Muscle layer of colon (tissue), 2 donors: Measurements from ENCODE around the gene EPS15.
"Not testable (repeated sequence)": the region's sequence is repeated elsewhere in the genome, so short reads cannot be mapped to it uniquely, and the experiment has no call there.

Source experiments
- H3K27ac ChIP-seq: one replicate; pipeline ENCODE4 v1.7.0; 2013; ENCODE audit warnings: low read depth, mild to moderate bottlenecking, low read length, moderate library complexity
- H3K27me3 ChIP-seq, 2 donors: one replicate each; pipeline ENCODE4 v1.7.0; 2013; ENCODE audit warnings: low read length in 2 of 2, mild to moderate bottlenecking in 2 of 2; ENCODE audit not compliant: insufficient read depth in 2 of 2, control insufficient read depth in 1 of 2
- H3K36me3 ChIP-seq: one replicate; pipeline ENCODE4 v1.7.0; 2013; ENCODE audit warnings: mild to moderate bottlenecking, low read length; ENCODE audit not compliant: insufficient read depth
- H3K4me1 ChIP-seq: one replicate; pipeline ENCODE4 v1.7.0; 2013; ENCODE audit warnings: mild to moderate bottlenecking, low read length; ENCODE audit not compliant: insufficient read depth
- H3K4me3 ChIP-seq, 2 donors: one replicate each; pipeline ENCODE4 v1.7.0; 2013; ENCODE audit warnings: low read length in 2 of 2, low read depth in 1 of 2, mild to moderate bottlenecking in 1 of 2, moderate library complexity in 1 of 2
- H3K9ac ChIP-seq: one replicate; pipeline ENCODE4 v1.7.0; 2013; ENCODE audit warnings: low read length
- H3K9me3 ChIP-seq: one replicate; pipeline ENCODE4 v1.7.0; 2013; ENCODE audit warnings: mild to moderate bottlenecking, low read length
- donor health status: abdominal sarcoma.
- donor health status: Adenocarcinoma of cecum.

Gene EPS15

DNA sequence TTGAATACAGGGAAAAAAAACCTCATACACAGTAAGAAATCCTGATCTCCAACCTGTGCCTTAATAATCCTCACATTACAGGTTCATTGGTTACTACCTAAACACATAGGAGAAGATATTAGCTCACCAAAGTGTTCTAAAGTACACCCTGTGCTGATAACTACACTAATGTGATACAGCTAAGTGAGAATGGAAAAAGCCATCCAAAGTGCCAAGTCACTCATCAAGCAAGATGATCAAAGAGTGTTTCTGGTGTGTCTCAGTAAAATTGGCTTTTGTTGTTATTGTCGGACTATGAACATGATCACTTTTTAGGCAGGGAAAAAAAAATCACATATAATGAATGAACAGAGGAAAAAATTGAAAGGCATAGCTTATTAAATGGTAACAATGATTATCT lies 31.4 kb downstream of the EPS15 start:
- H3K27me3 ChIP-seq, result no peaks in the 10 kb centered on the region
- H3K27ac ChIP-seq, result no peak overlapping the region

GRCh38 chr1:51484591-51484990 lies 34.5 kb downstream of the EPS15 start:
- no peak overlapping the region for H3K4me3 ChIP-seq
- H3K9ac ChIP-seq, result no peak overlapping the region
- no peaks in the 10 kb centered on the region for H3K27me3 ChIP-seq
- H3K27ac ChIP-seq, result no peak overlapping the region
- no peaks in the 10 kb centered on the region for H3K36me3 ChIP-seq
- H3K9me3 ChIP-seq, result no peaks in the 10 kb centered on the region
- peaks cover 30% of the 10 kb centered on the region for H3K4me1 ChIP-seq

More for the DNA sequence above, 31.4 kb downstream of the EPS15 start:
- Histone ChIP-seq H3K4me1 (peaks cover 31% of the 10 kb centered on the region), H3K4me3 (no peak overlapping the region), H3K36me3 (no peaks in the 10 kb centered on the region), H3K9me3 (no peaks in the 10 kb centered on the region), H3K9ac (no peak overlapping the region)

- Histone ChIP-seq H3K4me3 (no peak overlapping the region), H3K9me3 (no peaks in the 10 kb centered on the region), H3K27me3 (no peaks in the 10 kb centered on the region), H3K4me1 (peaks cover 19% of the 10 kb centered on the region), H3K36me3 (no peaks in the 10 kb centered on the region), H3K27ac (peak overlapping the region; percentile 15), H3K9ac (no peak overlapping the region)
Measured at GRCh38 chr1:51482881-51483280, 36.2 kb downstream of the EPS15 start.

GRCh38 chr1:51474832-51475620 lies 44.0 kb downstream of the EPS15 start:
- not testable (repeated sequence) for H3K4me3 ChIP-seq, H3K27ac ChIP-seq, H3K9ac ChIP-seq, H3K36me3 ChIP-seq, H3K27me3 ChIP-seq, H3K9me3 ChIP-seq
- peaks cover 34% of the 10 kb centered on the region for H3K4me1 ChIP-seq

DNA sequence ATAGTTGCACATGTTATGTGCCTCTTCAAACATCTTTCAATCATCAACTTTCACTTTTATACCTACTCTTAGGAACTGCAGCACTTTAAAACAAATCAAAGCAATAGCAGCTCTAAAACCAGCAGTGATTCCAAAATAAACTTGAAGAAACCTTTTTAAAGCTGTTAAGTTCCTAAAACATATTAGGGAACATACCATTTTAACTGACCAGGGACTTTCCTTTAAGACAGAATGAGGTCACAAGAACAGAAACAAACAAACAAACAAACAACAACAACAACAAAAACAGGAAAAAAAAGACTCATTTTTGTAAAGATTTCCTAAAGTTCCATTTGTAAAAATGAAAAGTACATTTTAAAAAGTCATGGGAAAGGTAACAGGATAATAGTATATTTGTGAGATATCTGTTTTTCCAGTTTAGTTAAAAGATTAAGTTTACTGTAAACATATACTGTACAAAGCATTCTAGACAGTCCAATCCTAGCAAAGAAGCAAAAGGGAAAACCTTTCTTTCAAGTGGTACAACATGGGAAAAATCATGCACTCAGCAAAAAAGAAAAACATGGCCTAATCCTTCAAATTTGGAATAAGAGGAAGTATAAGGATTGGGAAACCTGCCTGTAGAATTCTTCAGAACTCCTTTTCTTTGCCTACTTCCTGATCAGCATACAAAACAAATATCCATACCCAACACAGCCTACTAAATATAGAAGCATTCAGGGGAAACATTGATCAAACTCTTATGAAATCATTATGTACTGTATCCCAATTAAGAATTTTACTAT lies 45.5 kb downstream of the EPS15 start:
- Histone ChIP-seq H3K9me3 (no peaks in the 10 kb centered on the region), H3K27me3 (no peaks in the 10 kb centered on the region), H3K27ac (no peak overlapping the region), H3K4me3 (no peak overlapping the region), H3K9ac (no peak overlapping the region), H3K4me1 (peaks cover 37% of the 10 kb centered on the region), H3K36me3 (no peaks in the 10 kb centered on the region)

DNA sequence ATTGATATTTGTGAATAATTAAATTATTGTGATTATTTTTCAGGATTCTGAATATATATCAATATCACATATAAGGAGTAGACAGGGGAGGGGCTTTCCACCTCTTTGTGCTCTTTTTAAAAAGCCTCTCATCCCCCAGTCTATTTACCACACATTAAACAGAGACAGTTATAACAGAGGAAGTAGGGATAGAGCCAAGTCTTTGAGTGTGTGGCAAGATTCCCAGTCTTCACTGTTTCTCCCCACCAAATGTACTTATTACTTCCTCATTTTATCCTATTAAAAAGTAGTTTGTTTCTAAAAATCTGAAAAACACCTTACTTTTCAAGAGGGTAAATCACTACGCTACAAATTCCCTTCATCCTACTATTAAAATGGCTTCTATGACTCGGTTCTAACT lies 46.7 kb downstream of the EPS15 start:
- Histone ChIP-seq H3K4me3 (no peak overlapping the region), H3K27me3 (no peaks in the 10 kb centered on the region), H3K36me3 (no peaks in the 10 kb centered on the region), H3K4me1 (peaks cover 37% of the 10 kb centered on the region), H3K9me3 (no peaks in the 10 kb centered on the region), H3K27ac (no peak overlapping the region), H3K9ac (no peak overlapping the region)

DNA sequence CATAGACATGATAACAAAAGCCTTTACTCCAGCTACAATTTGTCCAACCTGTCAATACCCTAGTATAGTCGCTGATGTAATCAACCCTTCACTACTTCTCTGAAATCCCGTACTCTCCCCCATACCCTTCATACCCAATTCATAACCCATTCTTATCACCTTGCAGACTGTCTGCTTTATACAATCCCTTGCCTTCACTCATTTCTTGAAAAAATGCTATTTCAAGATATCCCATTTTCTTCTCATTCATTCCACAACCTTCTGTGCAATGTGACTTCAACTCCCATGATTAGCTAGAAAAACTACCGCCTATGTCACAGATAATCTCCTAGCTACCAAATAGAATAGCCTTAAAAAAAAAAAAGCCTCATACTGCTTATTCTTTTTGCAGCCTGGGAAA lies 49.5 kb downstream of the EPS15 start:
- H3K9ac ChIP-seq, result no peak overlapping the region
- H3K36me3 ChIP-seq, result no peaks in the 10 kb centered on the region
- H3K4me1 ChIP-seq, result peaks cover 37% of the 10 kb centered on the region
- no peaks in the 10 kb centered on the region for H3K9me3 ChIP-seq
- H3K4me3 ChIP-seq, result no peak overlapping the region
- no peaks in the 10 kb centered on the region for H3K27me3 ChIP-seq
- no peak overlapping the region for H3K27ac ChIP-seq

- H3K27ac ChIP-seq, result no peak overlapping the region
- H3K9me3 ChIP-seq, result no peaks in the 10 kb centered on the region
- H3K36me3 ChIP-seq, result peaks cover 10% of the 10 kb centered on the region
Measured at GRCh38 chr1:51464828-51465227, 54.2 kb downstream of the EPS15 start.

DNA sequence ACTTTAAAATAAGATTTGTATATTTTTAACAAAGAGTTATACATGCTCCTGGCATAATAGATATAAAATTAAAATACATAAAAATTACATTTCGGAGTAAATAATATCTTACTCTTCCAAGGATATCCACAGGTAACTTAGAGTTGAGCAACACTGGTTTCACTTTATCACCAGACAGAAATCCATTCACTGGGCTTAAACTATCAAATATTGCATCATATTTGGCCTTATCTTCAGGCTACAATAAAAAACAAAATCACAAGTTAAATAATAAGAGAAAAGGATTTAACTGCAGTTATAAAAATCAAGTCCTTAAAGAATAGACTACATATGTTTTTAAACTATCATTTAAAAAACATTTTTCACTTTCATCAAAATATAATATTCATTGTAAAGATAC lies 55.5 kb downstream of the EPS15 start:
- Histone ChIP-seq H3K9me3 (no peaks in the 10 kb centered on the region), H3K4me1 (no peaks in the 10 kb centered on the region), H3K27me3 (no peaks in the 10 kb centered on the region), H3K36me3 (peaks cover 14% of the 10 kb centered on the region), H3K27ac (no peak overlapping the region), H3K9ac (no peak overlapping the region), H3K4me3 (no peak overlapping the region)

More at GRCh38 chr1:51464828-51465227, 54.2 kb downstream of the EPS15 start:
- Histone ChIP-seq H3K27me3 (no peaks in the 10 kb centered on the region), H3K4me1 (peaks cover 2% of the 10 kb centered on the region), H3K9ac (no peak overlapping the region), H3K4me3 (no peak overlapping the region)

GRCh38 chr1:51462289-51462688 lies 56.8 kb downstream of the EPS15 start:
- H3K4me3 ChIP-seq, H3K9me3 ChIP-seq, H3K4me1 ChIP-seq, H3K9ac ChIP-seq, H3K27ac ChIP-seq, H3K27me3 ChIP-seq: not testable (repeated sequence)
- peaks cover 18% of the 10 kb centered on the region for H3K36me3 ChIP-seq

GRCh38 chr1:51454554-51454953 lies 64.5 kb downstream of the EPS15 start:
- Histone ChIP-seq H3K4me3 (no peak overlapping the region), H3K27ac (no peak overlapping the region), H3K9me3 (no peaks in the 10 kb centered on the region)

More at GRCh38 chr1:51454554-51454953, 64.5 kb downstream of the EPS15 start:
- H3K27me3 ChIP-seq, result no peaks in the 10 kb centered on the region
- H3K9ac ChIP-seq, result no peak overlapping the region
- no peaks in the 10 kb centered on the region for H3K4me1 ChIP-seq
- peaks cover 20% of the 10 kb centered on the region for H3K36me3 ChIP-seq
